GM21737 (cell line): ENCODE measurements around the gene TMEM106A.
A peak's percentile ranks its signal among the peaks of the same experiment; 100 is the strongest.
"Not testable (repeated sequence)": the region's sequence is repeated elsewhere in the genome, so short reads cannot be mapped to it uniquely, and the experiment has no call there.

Experiments
- ATAC-seq: cut with Tn5 transposase; IDR thresholded peaks from one replicate; pipeline ENCODE4 v1.9.1; 2021; ENCODE audit warnings: mild to moderate bottlenecking, moderate library complexity; ENCODE audit not compliant: unreplicated experiment

TMEM106A gene, protein sequence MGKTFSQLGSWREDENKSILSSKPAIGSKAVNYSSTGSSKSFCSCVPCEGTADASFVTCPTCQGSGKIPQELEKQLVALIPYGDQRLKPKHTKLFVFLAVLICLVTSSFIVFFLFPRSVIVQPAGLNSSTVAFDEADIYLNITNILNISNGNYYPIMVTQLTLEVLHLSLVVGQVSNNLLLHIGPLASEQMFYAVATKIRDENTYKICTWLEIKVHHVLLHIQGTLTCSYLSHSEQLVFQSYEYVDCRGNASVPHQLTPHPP

DNA sequence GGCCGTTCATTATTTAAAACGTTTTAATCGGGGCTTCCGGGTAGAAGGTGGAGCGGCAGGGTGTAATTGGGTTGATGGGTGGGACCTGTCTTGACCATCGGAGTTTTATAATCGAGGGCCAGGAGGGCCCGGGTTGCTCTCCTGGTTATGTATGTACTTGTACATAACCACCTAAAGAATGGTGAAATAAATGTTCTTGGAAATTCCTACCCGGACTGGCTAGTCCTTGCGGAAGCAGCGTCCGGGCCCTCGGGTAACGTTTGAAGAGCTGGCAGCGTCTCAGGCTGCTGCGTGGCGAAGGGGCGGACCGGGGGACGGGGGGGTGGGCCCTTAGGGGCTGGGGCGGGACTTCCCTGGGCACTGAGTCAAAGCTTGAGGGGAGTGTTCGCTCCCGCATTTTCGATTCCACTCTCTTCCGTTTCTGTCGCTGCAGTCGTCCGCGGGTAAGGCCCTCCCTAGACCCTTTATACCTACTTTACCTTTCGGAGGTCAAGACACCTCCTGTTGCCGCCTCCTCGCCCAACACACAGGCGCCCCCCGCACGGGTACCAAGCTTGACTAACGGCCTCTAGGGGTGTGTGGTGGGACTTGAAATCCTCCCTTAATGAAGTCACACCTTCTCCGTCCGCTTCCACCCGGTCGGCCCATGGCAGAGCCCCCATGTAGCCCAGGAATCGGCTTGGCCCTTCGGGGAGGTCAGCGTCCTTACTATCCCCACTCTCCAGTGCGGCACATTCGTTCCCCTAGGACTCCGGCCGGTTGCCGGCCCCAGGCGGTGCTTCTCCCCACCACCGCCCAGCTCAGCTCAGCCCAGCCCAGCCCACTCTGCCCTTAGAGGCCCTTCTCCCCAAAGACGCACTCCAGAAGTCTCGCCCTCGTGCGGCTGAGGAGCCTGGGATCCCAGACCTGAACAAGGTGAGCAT lies at the start of gene TMEM106A:
TMEM106A (plus strand) TSS at position 396 of the 923 bp plus-strand sequence. CDS start 1,167 bp downstream, outside the sequence.
- peak; percentile 74 for ATAC-seq

DNA sequence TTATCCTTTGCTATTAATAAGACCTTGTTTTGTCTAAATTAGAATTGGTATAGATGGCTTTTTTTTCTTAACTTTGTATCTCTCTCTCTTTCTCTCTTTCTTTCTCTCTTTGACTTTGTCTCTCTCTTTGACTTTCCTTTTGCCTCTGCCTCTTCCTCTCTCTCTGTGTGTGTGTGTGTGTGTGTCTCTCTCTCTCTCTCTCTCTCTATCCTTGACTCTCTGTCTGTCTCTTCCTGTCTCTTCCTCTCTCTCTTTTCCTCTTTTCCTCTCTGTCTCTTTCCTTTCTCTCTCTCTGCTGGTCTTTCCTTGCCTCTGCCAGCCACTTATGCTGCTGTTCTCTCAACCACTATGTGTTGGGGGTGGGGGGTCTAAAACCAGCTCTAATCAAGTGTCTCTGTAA lies 45.7 kb upstream of the TMEM106A start:
- not testable (repeated sequence) for ATAC-seq

DNA sequence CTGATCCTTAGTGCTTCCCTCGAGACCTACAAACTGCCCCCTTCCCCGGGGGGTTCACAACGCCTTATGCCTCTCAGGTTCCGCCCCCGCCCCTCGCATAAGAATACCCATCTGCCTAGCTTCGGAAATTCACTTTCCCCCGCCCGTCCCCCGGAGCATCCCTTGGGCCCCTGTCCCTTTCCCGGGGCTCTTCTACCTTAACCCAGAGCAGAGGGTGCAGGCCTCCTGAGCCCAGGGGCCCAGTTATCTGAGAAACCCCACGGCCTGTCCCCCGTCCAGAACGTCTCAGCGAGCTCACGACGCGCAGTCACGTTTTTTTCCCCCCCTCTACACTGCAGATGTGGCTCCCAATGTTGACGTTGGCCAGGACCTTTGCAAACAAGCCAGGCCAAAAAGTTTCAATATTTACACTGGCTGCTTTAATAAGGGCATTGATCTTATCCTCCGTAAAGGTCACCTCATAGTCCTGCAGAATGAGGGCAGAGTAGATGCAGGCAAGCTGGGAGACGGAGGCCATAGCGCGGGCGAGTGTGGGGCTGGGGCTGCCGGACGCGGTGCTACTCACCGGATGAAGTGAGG lies 42.0 kb upstream of the TMEM106A start:
- peak; percentile 16 for ATAC-seq

DNA sequence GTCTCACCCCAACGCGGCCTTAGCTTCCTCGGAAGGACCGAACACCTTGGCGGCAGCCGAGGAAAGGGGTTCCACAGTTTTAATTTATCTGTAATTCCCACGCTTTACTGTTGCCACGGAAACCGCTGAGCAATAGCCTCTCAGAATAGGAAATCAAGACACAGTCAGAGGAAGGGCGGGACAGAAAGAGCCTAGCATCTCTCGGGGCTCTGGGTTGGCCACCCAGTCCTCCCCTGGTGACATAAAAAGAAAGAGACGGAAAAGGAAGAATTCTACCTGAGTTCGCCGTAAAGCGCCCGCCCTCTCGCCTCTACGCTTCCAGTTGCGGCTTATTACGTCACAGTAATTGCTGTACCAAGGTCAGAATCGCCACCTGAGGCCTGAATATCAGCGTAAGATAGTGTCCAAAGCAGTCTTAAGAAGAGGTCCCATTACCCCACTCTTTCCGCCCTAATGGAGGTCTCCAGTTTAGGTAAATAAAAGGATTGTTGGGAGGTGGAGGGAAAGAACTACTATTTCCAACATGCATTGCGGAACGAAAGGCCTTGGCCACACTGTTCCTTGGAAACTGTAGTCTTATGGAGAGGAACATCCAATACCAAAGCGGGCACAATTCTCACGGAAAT lies 41.4 kb upstream of the TMEM106A start:
- peak; percentile 67 for ATAC-seq

DNA sequence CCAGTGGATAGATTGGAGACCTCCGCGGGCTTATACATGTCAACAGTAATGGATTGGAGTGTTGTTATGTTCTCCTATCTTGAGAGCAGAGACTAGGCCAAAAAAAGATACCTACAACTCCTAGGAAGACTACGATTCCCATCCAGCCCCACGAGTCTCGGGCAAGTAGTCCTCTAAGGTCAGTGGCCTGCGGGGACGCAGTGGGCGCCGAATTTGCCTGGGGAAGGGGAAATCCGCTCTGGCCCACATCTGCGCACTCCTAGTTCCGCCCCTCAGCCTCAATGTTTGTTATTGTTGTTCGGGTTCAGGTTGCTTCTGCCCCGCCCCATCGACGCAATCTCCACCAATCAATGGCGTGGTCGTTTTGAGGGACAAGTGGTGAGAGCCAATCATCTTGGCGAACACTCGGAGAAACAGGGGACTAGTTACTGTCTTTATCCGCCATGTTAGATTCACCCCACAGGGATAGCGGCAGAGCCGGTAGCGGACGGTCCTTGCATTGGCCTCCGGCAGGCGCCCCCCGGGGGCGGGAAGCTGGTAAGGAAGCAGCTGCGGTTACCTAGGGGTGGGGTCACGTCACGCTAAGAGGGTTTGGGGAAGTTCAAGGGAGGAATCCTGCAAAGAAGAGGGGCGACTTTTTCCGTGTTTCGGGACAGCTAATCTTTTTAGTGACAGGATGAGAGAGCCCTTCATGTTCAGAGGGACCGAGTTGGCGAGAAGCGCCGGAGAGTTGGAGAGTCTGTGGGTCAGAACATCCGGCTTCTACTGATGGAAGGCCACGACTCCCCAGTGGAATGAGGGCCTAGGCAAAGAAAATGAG lies 40.7 kb upstream of the TMEM106A start, which contains the start of gene NBR1:
NBR1 (plus strand) TSS at position 449 of the 820 bp plus-strand sequence. CDS start 4,586 bp downstream, outside the sequence.
- peak; percentile 78 for ATAC-seq

DNA sequence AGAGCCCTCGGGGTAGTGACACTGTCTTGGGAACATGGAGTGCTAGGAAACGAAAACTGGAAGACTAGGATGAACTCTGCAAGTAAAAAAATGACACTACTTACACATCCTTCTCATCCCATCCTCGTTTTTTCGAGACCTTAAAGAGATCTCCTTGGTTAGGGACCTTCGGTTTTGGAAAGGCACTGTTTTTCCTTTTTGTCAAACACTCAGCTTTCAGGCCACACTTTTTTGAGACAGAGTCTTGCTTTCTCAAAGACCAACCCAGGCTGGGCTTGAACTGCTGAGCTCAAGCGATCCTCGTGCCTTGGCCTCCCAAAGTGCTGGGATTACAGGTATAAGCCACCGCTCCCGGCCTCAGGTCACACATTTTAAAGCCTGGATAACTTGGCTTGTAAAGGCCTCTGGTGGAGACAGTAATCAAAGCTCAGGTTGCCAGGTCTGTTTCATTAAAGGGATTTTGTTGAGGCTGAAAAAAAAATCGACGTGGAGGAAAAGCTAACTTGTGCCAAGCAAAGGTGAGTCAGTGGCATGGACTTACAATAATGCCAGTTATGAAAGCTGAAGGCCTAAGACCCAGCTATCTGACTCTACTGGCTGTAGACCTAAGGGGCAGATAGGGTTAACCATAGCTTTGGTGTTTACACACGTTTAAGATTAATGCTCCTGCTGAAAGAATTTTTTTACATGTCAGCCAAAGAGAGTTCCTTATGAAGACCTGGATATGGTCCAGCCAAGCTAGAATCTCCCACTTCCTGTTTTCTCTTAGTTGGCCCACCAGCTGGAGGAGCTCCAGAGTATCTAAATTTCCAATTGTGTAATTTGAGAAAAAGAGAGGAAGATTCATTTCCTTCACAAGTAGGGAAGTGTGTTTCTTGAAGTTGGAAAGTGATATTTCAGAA lies 39.8 kb upstream of the TMEM106A start:
- ATAC-seq, result no peak

DNA sequence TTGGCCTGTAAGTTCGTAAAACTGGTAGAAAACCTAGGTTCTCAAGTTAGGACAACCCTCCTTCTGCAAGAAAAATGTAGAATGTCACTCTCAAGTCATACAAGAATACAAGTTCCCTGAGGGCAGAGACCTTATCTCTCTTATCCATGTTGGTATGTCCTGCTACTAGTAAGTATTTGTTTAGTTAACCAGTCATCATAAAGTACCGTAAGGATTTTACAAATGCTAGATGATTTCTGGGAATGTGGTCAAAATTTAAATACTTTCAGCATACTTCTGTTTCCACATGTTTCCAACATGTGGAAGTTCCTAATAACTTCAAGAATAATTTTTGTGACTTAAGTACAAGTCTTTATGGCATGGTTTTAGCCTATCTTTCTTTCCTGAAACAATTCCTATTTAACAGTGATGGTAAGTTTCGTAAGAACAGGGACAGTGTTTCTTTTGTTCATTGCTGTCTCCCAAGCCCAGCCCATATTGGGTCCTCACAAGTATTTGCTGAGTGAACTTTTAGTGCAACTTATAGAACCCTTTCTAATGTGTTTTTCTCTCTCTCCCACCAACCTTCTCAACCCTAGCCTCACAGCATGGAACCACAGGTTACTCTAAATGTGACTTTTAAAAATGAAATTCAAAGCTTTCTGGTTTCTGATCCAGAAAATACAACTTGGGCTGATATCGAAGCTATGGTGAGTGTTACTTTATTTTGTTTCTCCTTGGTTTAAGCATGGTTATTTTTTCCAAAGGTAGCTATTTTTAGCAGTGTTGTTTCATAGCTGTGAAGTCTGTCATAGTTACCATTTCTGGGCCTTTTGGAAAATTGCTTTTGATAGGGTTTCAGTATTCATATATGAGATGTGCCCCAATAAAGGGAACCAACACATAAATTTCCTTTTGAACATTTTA lies 36.2 kb upstream of the TMEM106A start:
- no peak for ATAC-seq

DNA sequence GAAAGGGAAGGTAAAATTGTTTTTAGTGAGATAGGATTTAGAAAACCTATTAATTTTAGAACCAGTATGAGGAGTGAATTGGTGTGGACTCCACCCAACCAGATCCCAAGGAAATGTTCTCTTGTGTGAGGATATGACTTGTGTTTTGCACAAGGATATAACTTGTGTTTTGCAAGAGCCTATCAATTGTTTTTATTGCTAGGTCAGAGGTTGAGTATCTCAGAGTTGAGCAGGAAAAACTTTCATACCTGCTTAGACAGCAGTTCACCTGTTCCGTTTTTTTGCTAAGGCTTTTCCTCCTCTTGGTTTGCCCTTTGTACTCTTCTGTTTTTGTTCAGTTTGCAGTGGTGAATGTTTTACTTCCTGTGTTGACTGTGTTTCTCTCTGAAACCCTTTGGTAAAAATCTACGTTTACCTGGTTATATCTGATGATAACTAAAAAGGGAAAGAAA lies 35.5 kb upstream of the TMEM106A start:
- no peak for ATAC-seq

DNA sequence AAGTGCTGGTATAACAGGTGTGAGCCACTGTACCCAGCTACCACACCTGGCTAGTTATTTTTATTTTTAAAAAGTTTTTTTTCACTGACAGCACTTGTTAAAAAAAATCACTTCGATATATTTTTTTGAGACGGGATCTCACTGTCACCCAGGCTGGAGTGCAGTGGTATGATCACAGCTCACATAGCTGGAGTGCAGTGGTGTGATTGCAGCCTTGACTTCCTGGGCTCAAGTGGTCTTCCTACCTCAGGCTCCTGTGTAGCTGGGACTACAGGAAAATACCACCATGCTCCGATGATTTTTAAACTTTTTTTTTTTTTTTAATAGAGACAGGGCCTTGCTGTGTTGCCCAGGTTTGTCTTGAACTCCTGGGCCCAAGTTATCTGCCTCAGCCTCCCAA lies 27.8 kb upstream of the TMEM106A start:
- ATAC-seq, result no peak

DNA sequence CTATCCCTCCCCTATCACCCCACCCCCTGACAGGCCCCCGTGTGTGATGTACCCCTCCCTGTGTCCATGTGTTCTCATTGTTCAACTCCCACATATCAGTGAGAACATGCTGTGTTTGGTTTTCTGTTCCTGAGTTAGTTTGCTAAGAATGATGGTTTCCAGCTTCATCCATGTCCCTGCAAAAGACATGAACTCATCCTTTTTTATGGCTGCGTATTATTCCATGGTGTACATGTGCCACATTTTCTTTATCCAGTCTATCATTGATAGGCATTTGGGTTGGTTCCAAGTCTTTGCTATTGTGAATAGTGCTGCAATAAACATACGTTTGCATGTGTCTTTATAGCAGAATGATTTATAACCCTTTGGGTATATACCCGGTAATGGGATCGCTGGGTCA lies 25.0 kb upstream of the TMEM106A start:
- ATAC-seq, result not testable (repeated sequence)

DNA sequence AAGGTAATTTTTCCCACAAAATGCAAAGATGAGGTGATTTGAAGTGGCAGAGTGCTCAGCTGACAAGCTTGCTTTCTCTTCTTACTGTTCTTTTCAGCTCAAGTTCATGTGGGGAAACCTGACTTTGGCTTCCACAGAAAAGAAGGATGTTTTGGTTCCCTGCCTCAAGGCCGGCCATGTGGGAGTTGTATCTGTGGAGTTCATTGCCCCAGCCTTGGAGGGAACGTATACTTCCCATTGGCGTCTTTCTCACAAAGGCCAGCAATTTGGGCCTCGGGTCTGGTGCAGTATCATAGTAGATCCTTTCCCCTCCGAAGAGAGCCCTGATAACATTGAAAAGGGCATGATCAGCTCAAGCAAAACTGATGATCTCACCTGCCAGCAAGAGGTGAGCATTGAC lies 18.4 kb upstream of the TMEM106A start:
- ATAC-seq, result no peak

DNA sequence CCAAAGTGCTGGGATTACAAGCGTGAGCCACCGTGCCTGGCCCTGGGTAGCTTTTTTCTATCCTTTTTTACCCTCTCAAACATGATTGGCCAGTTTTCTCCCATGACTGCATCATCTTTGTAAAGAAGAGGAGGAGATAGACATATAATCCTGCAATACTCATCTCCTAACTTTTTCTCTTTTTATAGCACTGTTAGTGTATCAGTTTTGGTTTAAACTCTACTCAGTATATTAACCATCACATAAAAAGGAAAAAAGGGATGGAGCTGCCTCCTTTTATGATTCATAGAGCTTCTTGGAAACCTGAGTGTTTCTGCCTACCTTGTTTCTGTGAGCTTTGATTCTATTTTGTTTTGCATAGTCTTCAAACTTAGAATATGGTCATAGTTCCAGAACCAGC lies 12.0 kb upstream of the TMEM106A start:
- ATAC-seq, result no peak

DNA sequence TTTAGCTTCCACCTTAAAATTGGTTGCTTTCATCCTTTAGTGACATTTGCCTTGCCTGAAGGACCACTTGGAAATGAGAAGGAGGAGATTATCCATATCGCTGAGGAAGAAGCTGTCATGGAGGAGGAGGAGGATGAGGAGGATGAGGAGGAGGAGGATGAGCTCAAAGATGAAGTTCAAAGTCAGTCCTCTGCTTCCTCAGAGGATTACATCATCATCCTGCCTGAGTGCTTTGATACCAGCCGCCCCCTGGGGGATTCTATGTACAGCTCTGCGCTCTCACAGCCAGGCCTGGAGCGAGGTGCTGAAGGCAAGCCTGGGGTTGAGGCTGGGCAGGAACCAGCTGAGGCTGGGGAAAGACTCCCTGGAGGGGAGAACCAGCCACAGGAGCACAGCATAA lies 11.5 kb upstream of the TMEM106A start:
- ATAC-seq, result no peak

DNA sequence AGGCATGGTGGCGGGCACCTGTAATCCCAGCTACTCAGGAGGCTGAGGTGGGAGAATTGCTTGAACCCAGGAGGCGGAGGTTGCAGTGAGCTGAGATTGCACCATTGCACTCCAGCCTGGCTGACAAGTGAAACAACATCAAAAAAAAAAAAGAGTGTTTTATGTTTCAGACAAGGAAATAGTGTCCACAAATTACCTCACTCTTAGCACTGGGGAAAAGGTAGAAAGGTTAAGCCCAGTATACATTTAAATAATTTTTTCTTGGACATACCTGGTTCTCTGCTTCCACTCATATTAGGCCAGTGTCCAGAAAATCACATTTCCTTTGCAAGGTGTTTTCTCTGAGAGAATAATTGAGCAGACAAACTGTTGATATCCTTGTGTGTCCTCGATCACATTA lies 8.7 kb upstream of the TMEM106A start:
- ATAC-seq, result not testable (repeated sequence)

DNA sequence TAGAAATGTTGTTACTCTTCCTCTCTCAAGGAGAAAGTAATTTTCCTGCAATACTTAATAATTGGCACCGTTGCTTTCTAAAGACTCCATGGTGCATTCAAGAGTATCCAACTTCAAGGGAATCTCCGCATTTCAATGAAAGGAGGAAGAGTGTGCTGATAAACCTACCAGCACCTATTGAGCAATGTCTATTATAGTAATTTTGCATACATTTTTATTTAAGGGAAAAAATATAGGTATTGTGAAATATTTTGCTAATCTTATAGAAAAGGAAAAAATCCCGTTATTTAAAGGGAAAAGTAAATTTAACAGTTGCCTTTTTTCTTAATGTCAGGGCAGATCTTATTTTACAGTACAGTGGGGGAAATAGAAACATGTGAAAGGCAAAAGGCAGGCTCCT lies 1.1 kb upstream of the TMEM106A start:
- no peak for ATAC-seq

DNA sequence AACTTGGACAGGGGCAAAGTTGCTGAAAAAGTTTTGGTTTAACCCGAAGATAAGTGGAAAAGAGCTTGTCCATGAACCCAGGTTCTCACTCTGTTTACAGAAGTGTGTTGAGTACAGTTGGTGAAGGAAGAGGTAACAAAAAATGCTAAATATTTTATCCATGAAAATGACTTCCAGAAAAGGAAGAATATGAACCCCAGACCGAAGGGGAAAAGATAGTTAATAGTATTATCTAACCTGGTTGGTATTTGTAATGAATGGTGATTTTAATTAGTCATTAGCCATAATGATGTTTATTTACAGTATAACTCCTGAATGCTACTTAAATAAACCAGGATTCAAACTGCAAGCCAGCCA lies 574 bp upstream of the TMEM106A start:
- ATAC-seq, result no peak

DNA sequence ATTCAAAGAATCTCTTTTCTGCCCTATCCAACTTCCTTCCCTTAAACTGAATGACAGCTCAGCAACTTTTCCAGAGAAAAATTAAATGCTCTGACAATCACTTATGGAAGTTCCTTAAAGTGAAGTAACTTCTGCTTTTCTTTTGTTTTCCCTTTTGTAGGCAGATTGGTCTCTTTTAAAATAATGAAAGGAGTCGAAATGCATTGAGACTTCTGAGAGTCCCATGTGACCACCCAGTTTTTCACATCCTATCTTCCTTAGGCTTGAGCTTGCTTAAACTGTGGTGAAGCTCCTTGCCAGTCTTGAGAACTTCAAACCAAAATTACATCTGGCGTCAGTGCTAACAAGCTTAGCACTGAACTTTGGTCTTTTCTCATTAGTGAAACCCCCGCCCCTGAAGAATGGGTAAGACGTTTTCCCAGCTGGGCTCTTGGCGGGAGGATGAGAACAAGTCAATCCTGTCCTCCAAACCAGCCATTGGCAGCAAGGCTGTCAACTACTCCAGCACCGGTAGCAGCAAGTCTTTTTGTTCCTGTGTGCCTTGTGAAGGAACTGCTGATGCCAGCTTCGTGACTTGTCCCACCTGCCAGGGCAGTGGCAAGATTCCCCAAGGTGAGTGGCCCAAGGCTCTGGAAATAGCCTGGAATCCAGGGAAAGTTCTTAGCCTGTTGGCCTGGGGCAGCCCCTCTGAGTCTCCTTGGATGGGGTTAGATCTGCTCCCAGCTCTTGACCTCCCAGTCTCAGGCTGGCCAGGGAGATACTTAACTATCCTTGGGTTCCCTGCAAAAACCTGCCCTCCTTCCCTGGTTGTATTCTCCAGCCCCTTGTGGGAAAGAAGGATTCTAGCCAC lies 1.2 kb downstream of the TMEM106A start:
- no peak for ATAC-seq
